NT2/D1 (cell line): ENCODE measurements around the gene DCDC2C.

Source experiments
- SUZ12 ChIP-seq: IDR thresholded peaks from 2 replicates; pipeline ENCODE4 v1.6.1; 2011; ENCODE audit not compliant: insufficient read length, insufficient read depth; ENCODE audit errors: extremely low read depth
- YY1 ChIP-seq: IDR thresholded peaks from 2 replicates; pipeline ENCODE4 v1.6.1; 2011; ENCODE audit not compliant: insufficient read length, insufficient read depth

DNA sequence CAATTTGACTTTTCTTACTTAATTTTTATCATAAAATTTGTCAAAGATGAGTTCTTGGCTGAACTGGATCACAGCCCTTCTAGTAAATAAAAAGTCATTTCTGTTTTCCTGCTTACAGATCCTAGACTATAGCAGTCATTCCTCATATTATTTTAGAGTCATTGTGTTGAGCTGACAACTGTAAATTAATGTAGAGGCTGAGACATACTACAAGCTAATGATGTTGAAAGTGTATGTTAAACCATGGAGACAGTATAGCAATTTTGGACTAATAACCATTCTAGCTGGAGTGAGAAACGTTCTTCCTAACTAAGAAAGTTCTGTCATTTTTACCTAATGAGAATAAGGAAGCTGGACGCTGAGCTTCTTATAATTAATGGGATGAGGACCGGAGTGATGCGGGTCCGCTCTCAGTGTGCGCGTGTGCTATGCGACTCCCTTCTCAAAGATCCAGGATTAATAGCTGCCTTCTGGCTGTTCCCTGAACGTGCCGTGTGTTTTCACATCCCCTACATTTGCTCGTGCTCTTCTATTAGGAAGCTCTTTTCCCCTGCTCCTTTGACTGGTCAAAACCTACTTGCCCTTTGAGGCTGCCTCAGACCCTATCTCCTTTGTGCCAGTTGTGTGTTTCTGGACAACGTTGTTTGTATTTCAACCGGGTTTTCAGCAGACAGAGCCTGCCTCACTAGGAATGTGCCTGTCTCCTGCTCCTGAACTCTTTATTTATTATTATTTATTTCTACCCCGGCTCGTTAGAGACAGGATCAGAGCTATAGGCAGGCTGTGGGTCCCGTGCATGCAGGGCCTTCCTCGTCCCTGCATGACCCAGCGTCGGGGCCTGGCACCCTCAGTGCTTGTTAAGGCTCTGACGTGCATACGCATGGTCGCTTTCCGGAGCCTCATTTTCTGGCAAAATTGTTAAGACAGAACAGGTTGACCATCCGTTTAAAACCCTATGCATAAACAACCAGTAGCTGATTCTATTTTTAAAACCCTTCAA is 182.6 kb downstream of the DCDC2C start:
- TF ChIP-seq SUZ12 (no peak), YY1 (no peak)
